Fibroblast of lung (primary cell): Measurements from ENCODE around the gene UROC1.

Experiments used
- CTCF ChIP-seq, 2 donors: IDR thresholded peaks in 1 of 2; conservative IDR thresholded peaks in 1 of 2; 1 replicate in 1 of 2; 2 replicates in 1 of 2; pipeline ENCODE4 v1.5.1; 2011 to 2012; ENCODE audit warnings: low read length in 2 of 2, control low read depth in 1 of 2, inconsistent platforms in 1 of 2, low read depth in 1 of 2, mild to moderate bottlenecking in 1 of 2
- EZH2 ChIP-seq: IDR thresholded peaks from 2 replicates; pipeline ENCODE4 v1.5.1; 2012; ENCODE audit warnings: low read length, control low read depth, mild to moderate bottlenecking; ENCODE audit errors: missing control alignments

GRCh38 chr3:126518779-126519177 lies 1.2 kb upstream of the UROC1 start:
- TF ChIP-seq CTCF (conservative IDR thresholded peaks at IDR 0.05 in 1 of 2, IDR thresholded peaks at IDR 0.05 in 1 of 2; ENCODE audit: low read depth in 1 of 2, low read length in 2 of 2): no peak
- no peak for TF ChIP-seq EZH2
